HepG2 (cell line): Measurements from ENCODE around the gene HDLBP. TPM values are rescaled to one million over a fixed set of nuclear protein-coding genes. Genes with fewer than 3 reads are reported as not detected.

Experiments used
- BHLHE40 ChIP-seq: IDR thresholded peaks from 2 replicates; pipeline ENCODE4 v1.6.1; 2011; ENCODE audit warnings: low read length, improper control_type of control experiment
- ESRRA ChIP-seq: sonication (generic); formaldehyde crosslinking; IDR thresholded peaks from 2 replicates; pipeline ENCODE4 v1.5.1; 2020; ENCODE audit warnings: mild to moderate bottlenecking, low read depth, missing genetic modification reagents
- KAT8 ChIP-seq: IDR thresholded peaks from 2 replicates; pipeline ENCODE4 v1.6.1; 2016; ENCODE audit warnings: missing genetic modification reagents, missing compliant biosample characterization
- MYNN ChIP-seq: sonication (generic); formaldehyde crosslinking; IDR thresholded peaks from 2 replicates; pipeline ENCODE4 v1.4.0; 2020; ENCODE audit warnings: mild to moderate bottlenecking, low read depth, missing genetic modification reagents
- RFX5 ChIP-seq: IDR thresholded peaks from 2 replicates; pipeline ENCODE4 v1.6.1; 2011; ENCODE audit warnings: low read depth, low read length, improper control_type of control experiment
- THYN1 ChIP-seq: sonication (generic); formaldehyde crosslinking; IDR thresholded peaks from 2 replicates; pipeline ENCODE4 v1.8.1; 2023; ENCODE audit warnings: low read depth, mild to moderate bottlenecking, moderate library complexity, missing genetic modification reagents, borderline replicate concordance
- YEATS4 ChIP-seq: sonication (generic); formaldehyde crosslinking; IDR thresholded peaks from 2 replicates; pipeline ENCODE4 v1.4.0; 2020; ENCODE audit warnings: missing genetic modification reagents, borderline replicate concordance
- ZNF224 ChIP-seq: sonication (generic); formaldehyde crosslinking; IDR thresholded peaks from 2 replicates; pipeline ENCODE4 v1.5.0; 2020; ENCODE audit warnings: mild to moderate bottlenecking, missing genetic modification reagents
- ZNF441 ChIP-seq: sonication (generic); formaldehyde crosslinking; IDR thresholded peaks from 2 replicates; pipeline ENCODE4 v1.7.0; 2021; ENCODE audit warnings: missing genetic modification reagents, borderline replicate concordance
- ZNF562 ChIP-seq: sonication (generic); formaldehyde crosslinking; IDR thresholded peaks from 2 replicates; pipeline ENCODE4 v1.8.0; 2022; ENCODE audit warnings: missing genetic modification reagents, borderline replicate concordance
- ZNF75D ChIP-seq: sonication (generic); formaldehyde crosslinking; IDR thresholded peaks from 2 replicates; pipeline ENCODE4 v1.8.1; 2023; ENCODE audit warnings: missing genetic modification reagents, mild to moderate bottlenecking, borderline replicate concordance
- polyA plus RNA-seq, 8 experiments: library from polyadenylated mRNA; depleted of rRNA in 3 of 8; stranded (reverse) in 7 of 8; unstranded in 1 of 8; fragments of >200 nt; fragmentation: Illumina TruSeq in 4 of 8; extraction: Trizol in 4 of 8; gene quantifications; 2 replicates each; pipeline versions ENCODE4 v1.2.1 to v1.2.3, GENCODE V29; 2011 to 2016; ENCODE audit warnings: low read depth in 4 of 8, missing spikeins in 1 of 8, mixed read lengths in 1 of 8; ENCODE audit not compliant: insufficient read depth in 1 of 8
- total RNA-seq, 5 experiments: library from RNA; depleted of rRNA; stranded (reverse); fragments of >200 nt; fragmentation: Illumina TruSeq; extraction: Trizol; gene quantifications; 2 replicates each; pipeline ENCODE4 v1.2.3, GENCODE V29; 2016; ENCODE audit warnings: low read depth in 1 of 5
- TF ChIP-seq, protein P1 (sequence below): sonication (generic); formaldehyde crosslinking; IDR thresholded peaks from 2 replicates; pipeline ENCODE4 v1.4.0; 2020; ENCODE audit warnings: missing genetic modification reagents, borderline replicate concordance
- TF ChIP-seq, protein P2 (sequence below): IDR thresholded peaks from 2 replicates; pipeline ENCODE4 v1.6.1; 2012; ENCODE audit warnings: low read length, improper control_type of control experiment
- TF ChIP-seq, protein P3 (sequence below): sonication (generic); formaldehyde crosslinking; conservative IDR thresholded peaks from 2 replicates; pipeline ENCODE4 v1.5.0; 2020; ENCODE audit warnings: missing genetic modification reagents
- TF ChIP-seq, protein P4 (sequence below): IDR thresholded peaks from 2 replicates; pipeline ENCODE4 v1.6.1; 2016; ENCODE audit warnings: low read depth, control low read depth
- TF ChIP-seq, protein P5 (sequence below), 2 experiments: sonication (generic) in 1 of 2; formaldehyde crosslinking in 1 of 2; IDR thresholded peaks; 2 replicates each; pipeline versions ENCODE4 v1.4.0 to v1.6.1; 2018 to 2020; ENCODE audit warnings: missing genetic modification reagents in 2 of 2, borderline replicate concordance in 1 of 2, low read depth in 1 of 2, mild to moderate bottlenecking in 1 of 2, missing biosample characterization in 1 of 2

The HDLBP gene
- total and polyA plus RNA-seq, 2 of the 13 experiments (the other 11 are each of a cell fraction or from before 2014, with no cell fraction given), result 464 to 707 TPM

DNA sequence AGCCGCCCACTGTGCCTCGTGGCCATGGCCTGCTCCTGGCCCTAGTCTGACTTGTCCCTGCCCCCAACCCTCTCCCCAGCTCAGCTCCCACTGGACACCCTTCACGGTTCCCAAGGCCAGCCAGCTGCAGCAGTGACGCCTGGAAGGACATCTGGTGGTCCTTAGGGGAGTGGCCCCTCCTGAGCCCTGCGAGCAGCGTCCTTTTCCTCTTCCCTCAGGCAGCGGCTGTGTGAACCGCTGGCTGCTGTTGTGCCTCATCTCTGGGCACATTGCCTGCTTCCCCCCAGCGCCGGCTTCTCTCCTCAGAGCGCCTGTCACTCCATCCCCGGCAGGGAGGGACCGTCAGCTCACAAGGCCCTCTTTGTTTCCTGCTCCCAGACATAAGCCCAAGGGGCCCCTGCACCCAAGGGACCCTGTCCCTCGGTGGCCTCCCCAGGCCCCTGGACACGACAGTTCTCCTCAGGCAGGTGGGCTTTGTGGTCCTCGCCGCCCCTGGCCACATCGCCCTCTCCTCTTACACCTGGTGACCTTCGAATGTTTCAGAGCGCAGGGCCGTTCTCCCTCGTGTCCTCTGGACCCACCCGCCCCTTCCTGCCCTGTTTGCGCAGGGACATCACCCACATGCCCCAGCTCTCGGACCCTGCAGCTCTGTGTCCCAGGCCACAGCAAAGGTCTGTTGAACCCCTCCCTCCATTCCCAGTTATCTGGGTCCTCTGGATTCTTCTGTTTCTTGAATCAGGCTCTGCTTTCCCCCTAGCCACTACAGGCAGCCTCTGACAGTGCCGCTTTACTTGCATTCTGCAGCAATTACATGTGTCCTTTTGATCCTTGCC, 91.2 kb downstream of the HDLBP start (continued):
- TF ChIP-seq, protein P1, sequence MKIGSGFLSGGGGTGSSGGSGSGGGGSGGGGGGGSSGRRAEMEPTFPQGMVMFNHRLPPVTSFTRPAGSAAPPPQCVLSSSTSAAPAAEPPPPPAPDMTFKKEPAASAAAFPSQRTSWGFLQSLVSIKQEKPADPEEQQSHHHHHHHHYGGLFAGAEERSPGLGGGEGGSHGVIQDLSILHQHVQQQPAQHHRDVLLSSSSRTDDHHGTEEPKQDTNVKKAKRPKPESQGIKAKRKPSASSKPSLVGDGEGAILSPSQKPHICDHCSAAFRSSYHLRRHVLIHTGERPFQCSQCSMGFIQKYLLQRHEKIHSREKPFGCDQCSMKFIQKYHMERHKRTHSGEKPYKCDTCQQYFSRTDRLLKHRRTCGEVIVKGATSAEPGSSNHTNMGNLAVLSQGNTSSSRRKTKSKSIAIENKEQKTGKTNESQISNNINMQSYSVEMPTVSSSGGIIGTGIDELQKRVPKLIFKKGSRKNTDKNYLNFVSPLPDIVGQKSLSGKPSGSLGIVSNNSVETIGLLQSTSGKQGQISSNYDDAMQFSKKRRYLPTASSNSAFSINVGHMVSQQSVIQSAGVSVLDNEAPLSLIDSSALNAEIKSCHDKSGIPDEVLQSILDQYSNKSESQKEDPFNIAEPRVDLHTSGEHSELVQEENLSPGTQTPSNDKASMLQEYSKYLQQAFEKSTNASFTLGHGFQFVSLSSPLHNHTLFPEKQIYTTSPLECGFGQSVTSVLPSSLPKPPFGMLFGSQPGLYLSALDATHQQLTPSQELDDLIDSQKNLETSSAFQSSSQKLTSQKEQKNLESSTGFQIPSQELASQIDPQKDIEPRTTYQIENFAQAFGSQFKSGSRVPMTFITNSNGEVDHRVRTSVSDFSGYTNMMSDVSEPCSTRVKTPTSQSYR (CRISPR knock-in tag), result peak; percentile 38; the same call in 1 of the 2 replicates
- TF ChIP-seq ZNF75D (CRISPR knock-in tag), result no peak
- peak; percentile 77; the same call in 1 of the 2 replicates for TF ChIP-seq YEATS4 (CRISPR knock-in tag)
- TF ChIP-seq THYN1 (CRISPR knock-in tag), result no peak
- no peak for TF ChIP-seq RFX5
- TF ChIP-seq ZNF224 (CRISPR knock-in tag), result no peak; the same call in 1 of the 2 replicates
- TF ChIP-seq ESRRA (CRISPR knock-in tag), result peak; percentile 96
- TF ChIP-seq, protein P2, sequence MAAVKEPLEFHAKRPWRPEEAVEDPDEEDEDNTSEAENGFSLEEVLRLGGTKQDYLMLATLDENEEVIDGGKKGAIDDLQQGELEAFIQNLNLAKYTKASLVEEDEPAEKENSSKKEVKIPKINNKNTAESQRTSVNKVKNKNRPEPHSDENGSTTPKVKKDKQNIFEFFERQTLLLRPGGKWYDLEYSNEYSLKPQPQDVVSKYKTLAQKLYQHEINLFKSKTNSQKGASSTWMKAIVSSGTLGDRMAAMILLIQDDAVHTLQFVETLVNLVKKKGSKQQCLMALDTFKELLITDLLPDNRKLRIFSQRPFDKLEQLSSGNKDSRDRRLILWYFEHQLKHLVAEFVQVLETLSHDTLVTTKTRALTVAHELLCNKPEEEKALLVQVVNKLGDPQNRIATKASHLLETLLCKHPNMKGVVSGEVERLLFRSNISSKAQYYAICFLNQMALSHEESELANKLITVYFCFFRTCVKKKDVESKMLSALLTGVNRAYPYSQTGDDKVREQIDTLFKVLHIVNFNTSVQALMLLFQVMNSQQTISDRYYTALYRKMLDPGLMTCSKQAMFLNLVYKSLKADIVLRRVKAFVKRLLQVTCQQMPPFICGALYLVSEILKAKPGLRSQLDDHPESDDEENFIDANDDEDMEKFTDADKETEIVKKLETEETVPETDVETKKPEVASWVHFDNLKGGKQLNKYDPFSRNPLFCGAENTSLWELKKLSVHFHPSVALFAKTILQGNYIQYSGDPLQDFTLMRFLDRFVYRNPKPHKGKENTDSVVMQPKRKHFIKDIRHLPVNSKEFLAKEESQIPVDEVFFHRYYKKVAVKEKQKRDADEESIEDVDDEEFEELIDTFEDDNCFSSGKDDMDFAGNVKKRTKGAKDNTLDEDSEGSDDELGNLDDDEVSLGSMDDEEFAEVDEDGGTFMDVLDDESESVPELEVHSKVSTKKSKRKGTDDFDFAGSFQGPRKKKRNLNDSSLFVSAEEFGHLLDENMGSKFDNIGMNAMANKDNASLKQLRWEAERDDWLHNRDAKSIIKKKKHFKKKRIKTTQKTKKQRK, result no peak
- no peak for TF ChIP-seq MYNN (CRISPR knock-in tag)
- TF ChIP-seq BHLHE40, result no peak
- TF ChIP-seq ZNF562 (CRISPR knock-in tag), result no peak
- peak; percentile 87 for TF ChIP-seq ZNF441 (CRISPR knock-in tag)
- TF ChIP-seq, protein P3, sequence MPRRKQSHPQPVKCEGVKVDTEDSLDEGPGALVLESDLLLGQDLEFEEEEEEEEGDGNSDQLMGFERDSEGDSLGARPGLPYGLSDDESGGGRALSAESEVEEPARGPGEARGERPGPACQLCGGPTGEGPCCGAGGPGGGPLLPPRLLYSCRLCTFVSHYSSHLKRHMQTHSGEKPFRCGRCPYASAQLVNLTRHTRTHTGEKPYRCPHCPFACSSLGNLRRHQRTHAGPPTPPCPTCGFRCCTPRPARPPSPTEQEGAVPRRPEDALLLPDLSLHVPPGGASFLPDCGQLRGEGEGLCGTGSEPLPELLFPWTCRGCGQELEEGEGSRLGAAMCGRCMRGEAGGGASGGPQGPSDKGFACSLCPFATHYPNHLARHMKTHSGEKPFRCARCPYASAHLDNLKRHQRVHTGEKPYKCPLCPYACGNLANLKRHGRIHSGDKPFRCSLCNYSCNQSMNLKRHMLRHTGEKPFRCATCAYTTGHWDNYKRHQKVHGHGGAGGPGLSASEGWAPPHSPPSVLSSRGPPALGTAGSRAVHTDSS (CRISPR knock-in tag), result no peak
- TF ChIP-seq, protein P4, sequence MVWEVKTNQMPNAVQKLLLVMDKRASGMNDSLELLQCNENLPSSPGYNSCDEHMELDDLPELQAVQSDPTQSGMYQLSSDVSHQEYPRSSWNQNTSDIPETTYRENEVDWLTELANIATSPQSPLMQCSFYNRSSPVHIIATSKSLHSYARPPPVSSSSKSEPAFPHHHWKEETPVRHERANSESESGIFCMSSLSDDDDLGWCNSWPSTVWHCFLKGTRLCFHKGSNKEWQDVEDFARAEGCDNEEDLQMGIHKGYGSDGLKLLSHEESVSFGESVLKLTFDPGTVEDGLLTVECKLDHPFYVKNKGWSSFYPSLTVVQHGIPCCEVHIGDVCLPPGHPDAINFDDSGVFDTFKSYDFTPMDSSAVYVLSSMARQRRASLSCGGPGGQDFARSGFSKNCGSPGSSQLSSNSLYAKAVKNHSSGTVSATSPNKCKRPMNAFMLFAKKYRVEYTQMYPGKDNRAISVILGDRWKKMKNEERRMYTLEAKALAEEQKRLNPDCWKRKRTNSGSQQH (CRISPR knock-in tag), result no peak
- TF ChIP-seq, protein P5, sequence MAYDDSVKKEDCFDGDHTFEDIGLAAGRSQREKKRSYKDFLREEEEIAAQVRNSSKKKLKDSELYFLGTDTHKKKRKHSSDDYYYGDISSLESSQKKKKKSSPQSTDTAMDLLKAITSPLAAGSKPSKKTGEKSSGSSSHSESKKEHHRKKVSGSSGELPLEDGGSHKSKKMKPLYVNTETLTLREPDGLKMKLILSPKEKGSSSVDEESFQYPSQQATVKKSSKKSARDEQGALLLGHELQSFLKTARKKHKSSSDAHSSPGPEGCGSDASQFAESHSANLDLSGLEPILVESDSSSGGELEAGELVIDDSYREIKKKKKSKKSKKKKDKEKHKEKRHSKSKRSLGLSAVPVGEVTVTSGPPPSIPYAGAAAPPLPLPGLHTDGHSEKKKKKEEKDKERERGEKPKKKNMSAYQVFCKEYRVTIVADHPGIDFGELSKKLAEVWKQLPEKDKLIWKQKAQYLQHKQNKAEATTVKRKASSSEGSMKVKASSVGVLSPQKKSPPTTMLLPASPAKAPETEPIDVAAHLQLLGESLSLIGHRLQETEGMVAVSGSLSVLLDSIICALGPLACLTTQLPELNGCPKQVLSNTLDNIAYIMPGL (CRISPR knock-in tag; IDR thresholded peaks at IDR 0.05; ENCODE audit: borderline replicate concordance in 1 of 2, low read depth in 1 of 2), result peak in 1 of 2 experiments; percentile 14; a peak in 1 of 4 replicates
- TF ChIP-seq KAT8 (CRISPR knock-in tag), result no peak
